GM21381 (cell line): ENCODE data around the gene CD207.

Experiments
- ATAC-seq: cut with Tn5 transposase; IDR thresholded peaks from one replicate; pipeline ENCODE4 v1.9.1; 2021; ENCODE audit warnings: mild to moderate bottlenecking, moderate library complexity; ENCODE audit not compliant: unreplicated experiment

CD207 gene

GRCh38 chr2:70795164-70795995 lies 40.2 kb downstream of the CD207 start:
- ATAC-seq: no peak

GRCh38 chr2:70793450-70793849 lies 42.2 kb downstream of the CD207 start:
- ATAC-seq: no peak

GRCh38 chr2:70790136-70790828 lies 45.3 kb downstream of the CD207 start, which contains the start of gene FIGLA:
TSS of gene FIGLA (minus strand) at chr2:70790643. CDS start at chr2:70790638, 5 bp downstream.
- ATAC-seq: no peak

- no peak for ATAC-seq
Observed at GRCh38 chr2:70789304-70790135, 46.1 kb downstream of the CD207 start.

GRCh38 chr2:70785137-70785911 lies 50.3 kb downstream of the CD207 start:
- no peak for ATAC-seq

- no peak for ATAC-seq
Observed at GRCh38 chr2:70784320-70784719, 51.3 kb downstream of the CD207 start.
